GM12878 (cell line): ENCODE data around the gene FCHSD2. TPM values are rescaled to one million over a fixed set of nuclear protein-coding genes. Genes with fewer than 3 reads are reported as not detected.

Experiments
- CREB1 ChIP-seq: IDR thresholded peaks from 2 replicates; pipeline ENCODE4 v1.6.1; 2012; ENCODE audit warnings: low read depth, mild to moderate bottlenecking, inconsistent platforms
- ELK1 ChIP-seq: IDR thresholded peaks from 2 replicates; pipeline ENCODE4 v1.6.1; 2012; ENCODE audit warnings: low read depth, low read length, improper control_type of control experiment
- EZH2 ChIP-seq: IDR thresholded peaks from 2 replicates; pipeline ENCODE4 v1.6.1; 2012; ENCODE audit warnings: low read depth, mild to moderate bottlenecking, control low read depth, inconsistent platforms, low read length, borderline replicate concordance; ENCODE audit not compliant: control insufficient read depth
- FOXK2 ChIP-seq: fragments of 450-650 bp; IDR thresholded peaks from 2 replicates; pipeline ENCODE4 v1.6.1; 2017; ENCODE audit warnings: mild to moderate bottlenecking, moderate library complexity
- GATAD2B ChIP-seq: fragments of 450-650 bp; conservative IDR thresholded peaks from 2 replicates; pipeline ENCODE4 v1.6.1; 2017; ENCODE audit warnings: low read depth, mild to moderate bottlenecking, moderate library complexity
- IKZF1 ChIP-seq: fragments of 450-650 bp; conservative IDR thresholded peaks from 2 replicates; pipeline ENCODE4 v1.6.1; 2017; ENCODE audit warnings: antibody characterized with exemption, mild to moderate bottlenecking
- IRF5 ChIP-seq: fragments of 450-650 bp; IDR thresholded peaks from 2 replicates; pipeline ENCODE4 v1.6.1; 2017; ENCODE audit warnings: borderline replicate concordance
- JUNB ChIP-seq: IDR thresholded peaks from 2 replicates; pipeline ENCODE4 v1.6.1; 2016; ENCODE audit warnings: antibody characterized with exemption, mild to moderate bottlenecking
- KDM1A ChIP-seq: fragments of 200-600 bp; sonication (generic); IDR thresholded peaks from 2 replicates; pipeline ENCODE4 v1.6.1; 2016; ENCODE audit warnings: borderline replicate concordance
- LARP7 ChIP-seq: fragments of 450-650 bp; IDR thresholded peaks from 2 replicates; pipeline ENCODE4 v1.6.1; 2017; ENCODE audit warnings: mild to moderate bottlenecking
- NR2C1 ChIP-seq: fragments of 450-650 bp; IDR thresholded peaks from 2 replicates; pipeline ENCODE4 v1.6.1; 2017; ENCODE audit warnings: antibody characterized with exemption, mild to moderate bottlenecking, moderate library complexity
- PAX8 ChIP-seq: fragments of 450-650 bp; IDR thresholded peaks from 2 replicates; pipeline ENCODE4 v1.6.1; 2017; ENCODE audit warnings: mild to moderate bottlenecking, moderate library complexity
- POLR2AphosphoS2 ChIP-seq: IDR thresholded peaks from 2 replicates; pipeline ENCODE4 v1.6.1; 2011; ENCODE audit warnings: low read depth, mild to moderate bottlenecking, low read length, improper control_type of control experiment, moderate library complexity
- SIX5 ChIP-seq: IDR thresholded peaks from 2 replicates; pipeline ENCODE4 v1.6.1; 2011; ENCODE audit warnings: mild to moderate bottlenecking, low read depth, low read length, moderate library complexity; ENCODE audit not compliant: severe bottlenecking
- STAT1 ChIP-seq: fragments of 450-650 bp; conservative IDR thresholded peaks from 2 replicates; pipeline ENCODE4 v1.6.1; 2014; ENCODE audit warnings: antibody characterized with exemption, mild to moderate bottlenecking
- ZBTB11 ChIP-seq: fragments of 450-650 bp; formaldehyde crosslinking; IDR thresholded peaks from 2 replicates; pipeline ENCODE4 v1.5.0; 2022; ENCODE audit warnings: mild to moderate bottlenecking, missing genetic modification characterization
- ZBTB4 ChIP-seq: fragments of 450-650 bp; formaldehyde crosslinking; IDR thresholded peaks from 2 replicates; pipeline ENCODE4 v1.4.0; 2022; ENCODE audit warnings: mild to moderate bottlenecking, moderate library complexity
- ZBTB40 ChIP-seq: fragments of 450-650 bp; IDR thresholded peaks from 2 replicates; pipeline ENCODE4 v1.6.1; 2016; ENCODE audit warnings: mild to moderate bottlenecking, moderate library complexity, borderline replicate concordance
- polyA plus RNA-seq, 11 experiments: library from polyadenylated mRNA; depleted of rRNA in 4 of 11; unstranded in 6 of 11; stranded (reverse) in 5 of 11; fragments of >200 nt; fragmentation: Nextera tagmentation in 4 of 11; fragmentation: Illumina TruSeq in 1 of 11; extraction: Ambion mirVana in 4 of 11; extraction: Trizol in 1 of 11; gene quantifications; 1 replicate in 1 of 11; 2 replicates in 10 of 11; pipeline versions ENCODE4 v1.2.1 to v1.2.3, GENCODE V29; 2011 to 2016; ENCODE audit warnings: inconsistent platforms in 2 of 11, missing spikeins in 2 of 11, low read depth in 1 of 11
- total RNA-seq, 4 experiments: library from RNA; depleted of rRNA in 3 of 4; stranded (reverse); fragments of >200 nt in 3 of 4; fragmentation: Illumina TruSeq in 1 of 4; extraction: Trizol in 1 of 4; gene quantifications; 2 replicates each; pipeline versions ENCODE4 v1.2.1 to v1.2.3, GENCODE V29; 2013 to 2021

Gene FCHSD2
- total and polyA plus RNA-seq, 10 of the 15 experiments (the other 5 are each of a cell fraction or from before 2014, with no cell fraction given): 13.2 to 89.8 (median 47.8) TPM

- peak; percentile 67 for TF ChIP-seq IKZF1
- TF ChIP-seq ZBTB11 (CRISPR knock-in tag): no peak
- 0 out of 2 replicates have a peak, but pooled peaks have one; percentile 63 for TF ChIP-seq PAX8
- TF ChIP-seq FOXK2: no peak
- no peak for TF ChIP-seq SIX5
- TF ChIP-seq ELK1: no peak
- TF ChIP-seq CREB1: no peak
- no peak for TF ChIP-seq KDM1A
- TF ChIP-seq POLR2AphosphoS2: no peak
- TF ChIP-seq STAT1: no peak
- TF ChIP-seq EZH2: no peak
- TF ChIP-seq JUNB: peak; percentile 34; the same call in 1 of the 2 replicates
- no peak for TF ChIP-seq ZBTB4 (CRISPR knock-in tag)
- TF ChIP-seq GATAD2B: no peak
- no peak for TF ChIP-seq LARP7
- TF ChIP-seq ZBTB40: no peak
- TF ChIP-seq IRF5: no peak
- no peak for TF ChIP-seq NR2C1
Measured at GRCh38 chr11:72951888-72952287, 190.2 kb downstream of the FCHSD2 start (continued).
